ENCODE results near the gene TRH.
"Not testable (repeated sequence)": the region's sequence is repeated elsewhere in the genome, so short reads cannot be mapped to it uniquely, and the experiment has no call there.

The TRH gene

DNA sequence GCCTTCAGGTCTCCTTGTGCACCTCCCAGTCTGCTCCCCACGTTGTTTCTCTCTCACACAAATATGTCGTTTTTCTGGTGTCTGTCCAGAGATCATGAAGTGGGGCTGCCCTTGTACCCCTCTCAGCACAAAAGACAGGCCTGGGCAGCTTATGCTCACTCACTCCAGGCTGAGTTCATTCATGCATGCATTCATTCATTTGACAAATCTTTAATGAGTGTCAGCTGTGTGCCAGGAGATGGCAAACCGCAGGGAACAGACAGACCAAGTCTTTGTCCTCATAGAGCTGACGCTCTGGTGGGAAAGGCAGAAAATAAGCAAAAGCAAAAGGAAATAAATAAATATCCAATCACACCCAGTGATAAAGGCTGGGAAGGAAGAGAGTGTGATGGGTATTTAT lies 7.6 kb upstream of the TRH start:
- no peak for DNase-seq

- no peak for DNase-seq
Observed at GRCh38 chr3:129967761-129968160, 6.8 kb upstream of the TRH start.

GRCh38 chr3:129971351-129972052 lies 3.0 kb upstream of the TRH start:
- no peak for DNase-seq

DNA sequence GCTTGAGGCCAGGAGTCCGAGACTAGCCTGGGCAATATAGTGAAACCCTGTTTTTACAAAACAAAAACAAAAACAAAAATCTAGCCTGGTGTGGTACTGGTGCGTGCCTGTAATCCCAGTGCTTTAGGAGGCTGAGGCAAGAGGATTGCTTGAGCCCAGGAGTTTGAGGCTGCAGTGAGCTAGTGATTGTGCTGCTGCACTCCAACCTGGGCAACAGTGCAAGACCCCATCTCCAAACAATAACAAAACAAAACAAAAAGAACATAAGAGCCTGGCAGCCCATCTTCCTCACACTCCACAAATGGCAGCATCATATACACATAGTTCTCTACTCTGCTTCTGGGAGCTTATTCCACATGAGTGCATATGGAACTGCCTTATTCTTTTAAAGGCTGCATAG lies 2.2 kb upstream of the TRH start:
- no peak for DNase-seq

GRCh38 chr3:129973853-129974563 lies 512 bp upstream of the TRH start:
- DNase-seq: no peak

- no peak for DNase-seq
Observed at GRCh38 chr3:129974833-129975704, 549 bp downstream of the TRH start.

- DNase-seq: no peak
Observed at GRCh38 chr3:129975705-129976048, 1.2 kb downstream of the TRH start.

GRCh38 chr3:129976286-129976685 lies 1.8 kb downstream of the TRH start:
- no peak for DNase-seq

DNA sequence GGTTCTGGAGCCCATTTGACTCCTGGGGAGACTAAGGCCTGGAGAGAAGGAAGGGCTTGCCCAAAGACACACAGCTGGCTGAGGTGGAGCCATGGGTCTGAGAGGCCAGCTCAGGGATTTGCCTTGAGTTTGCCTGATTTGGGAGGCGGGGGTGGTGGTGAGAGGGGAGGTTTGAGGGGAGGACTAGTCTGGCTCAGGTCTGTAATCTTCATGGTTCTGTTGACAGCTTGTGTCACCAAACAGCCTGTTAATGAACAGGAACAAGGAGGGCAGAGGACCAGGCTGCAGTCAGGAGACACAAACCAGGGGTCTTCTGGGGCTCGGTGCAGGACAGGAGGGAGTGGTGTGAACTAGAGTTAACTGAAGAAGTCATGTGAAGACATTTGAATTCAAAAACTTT lies 3.6 kb downstream of the TRH start:
- no peak for DNase-seq

GRCh38 chr3:129979905-129980304 lies 5.4 kb downstream of the TRH start:
- DNase-seq: no peak

DNA sequence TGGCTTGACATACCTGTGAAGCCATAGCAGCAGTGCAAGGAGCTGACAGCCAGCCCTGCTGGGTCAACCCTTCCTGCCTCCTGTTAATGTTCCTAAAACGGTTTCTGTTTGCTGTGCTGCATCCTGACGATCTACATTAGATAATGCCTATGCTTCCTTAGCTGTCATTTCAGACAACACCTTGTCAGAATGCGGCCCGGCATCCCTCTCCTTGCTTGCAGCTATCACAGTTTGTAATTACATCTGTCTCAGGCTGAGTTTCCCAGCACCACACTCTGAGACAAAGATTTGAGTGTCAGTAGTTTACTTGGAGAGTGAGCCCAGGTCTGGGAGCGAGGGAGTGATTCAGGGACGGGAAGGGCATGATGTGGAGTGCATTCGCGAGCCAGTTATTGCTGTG lies 9.0 kb downstream of the TRH start:
- DNase-seq: no peak

DNA sequence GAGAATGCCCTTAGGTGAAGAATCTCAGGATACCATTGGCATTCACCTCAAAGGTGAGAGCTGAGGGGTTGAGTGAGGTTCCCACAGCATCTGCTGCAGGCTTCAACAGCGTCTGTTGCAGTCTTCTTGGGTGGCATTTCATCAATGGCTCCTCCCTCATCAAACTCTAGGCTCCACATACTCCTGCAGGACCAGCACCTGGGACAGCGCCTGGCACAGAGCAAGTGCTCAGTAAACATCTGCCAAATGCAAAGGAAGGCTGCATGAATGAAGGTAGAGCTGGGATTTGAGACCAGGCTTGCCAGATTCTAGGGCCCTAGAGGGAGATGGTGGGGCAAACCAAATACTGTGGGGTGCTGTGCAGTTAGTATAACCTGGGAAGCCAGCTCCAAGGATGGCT lies 9.6 kb downstream of the TRH start:
- no peak for DNase-seq

- DNase-seq: peak; percentile 32
Observed at GRCh38 chr3:129985113-129985512, 10.6 kb downstream of the TRH start.

GRCh38 chr3:129988429-129988828 lies 13.9 kb downstream of the TRH start:
- no peak for DNase-seq

DNA sequence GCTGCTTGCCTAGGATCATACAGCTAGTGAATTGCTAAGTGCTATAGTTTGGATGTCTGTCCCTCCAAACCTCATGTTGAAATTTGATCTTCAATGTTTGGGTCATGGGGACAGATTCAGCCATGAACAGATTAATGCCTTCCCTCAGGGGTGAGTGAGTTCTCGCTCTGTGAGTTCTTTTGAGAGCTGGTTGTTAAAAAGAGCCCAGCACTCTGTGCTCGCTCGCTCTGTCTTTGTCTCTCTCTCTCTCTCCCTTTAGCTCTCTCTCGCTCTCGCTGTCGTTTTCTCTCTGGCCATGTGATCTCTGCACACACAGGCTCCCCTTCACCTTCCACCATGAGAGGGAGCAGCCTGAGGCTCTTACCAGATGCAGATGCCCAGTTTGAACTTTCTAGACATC lies 14.9 kb downstream of the TRH start:
- no peak for DNase-seq

DNA sequence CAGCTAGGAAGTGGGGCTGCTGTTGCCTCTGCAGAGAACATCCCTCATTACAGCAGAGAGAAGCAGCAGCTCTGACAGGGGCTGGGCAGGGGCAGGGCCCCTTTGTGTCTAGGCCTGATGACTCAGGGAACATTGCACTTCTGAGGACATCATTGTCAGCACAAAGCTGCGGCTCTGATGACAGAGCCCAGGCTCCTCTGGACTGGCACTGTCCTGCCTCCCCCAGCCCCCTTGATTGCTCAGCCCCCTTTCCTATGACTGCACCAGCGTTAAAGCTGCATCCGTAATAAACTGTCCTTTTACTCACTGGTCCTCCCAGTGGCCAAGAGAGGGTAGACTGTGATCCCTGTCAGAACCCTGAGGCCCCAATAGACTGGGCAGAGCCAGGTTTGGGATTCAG lies 18.3 kb downstream of the TRH start:
- no peak for DNase-seq

DNA sequence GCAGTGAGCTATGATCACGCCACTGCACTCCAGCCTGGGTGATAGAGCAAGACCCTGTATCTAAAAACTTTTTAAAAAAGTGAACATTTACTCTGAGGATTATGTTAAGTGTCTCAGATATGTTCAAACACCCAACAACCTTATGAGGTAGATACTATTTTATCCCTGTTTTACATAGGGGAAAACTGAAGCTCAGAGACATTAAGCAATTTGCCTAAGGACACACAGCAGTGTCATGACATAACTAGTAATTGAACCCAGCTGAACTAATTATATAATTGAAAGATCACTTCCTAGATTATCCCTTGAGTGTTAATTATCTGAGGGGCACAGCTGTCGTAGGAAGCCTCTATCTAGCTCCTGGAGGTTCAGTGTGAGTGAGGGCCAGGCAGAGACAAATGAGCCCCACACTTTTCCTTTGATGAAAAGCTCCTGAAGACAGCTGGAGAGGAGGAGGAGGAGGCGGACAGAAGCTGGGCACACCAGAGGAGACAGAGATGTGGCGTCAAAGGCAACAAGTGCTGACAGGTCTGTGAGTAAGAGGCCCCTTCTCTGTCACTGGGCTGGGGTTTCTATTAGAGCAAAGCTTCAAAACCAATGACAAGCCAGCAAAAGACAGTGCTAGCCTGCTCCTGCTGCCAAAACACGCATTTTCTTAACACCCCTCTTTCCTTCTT lies 20.5 kb downstream of the TRH start:
- DNase-seq: no peak

GRCh38 chr3:129996073-129996472 lies 21.6 kb downstream of the TRH start:
- DNase-seq: no peak

DNA sequence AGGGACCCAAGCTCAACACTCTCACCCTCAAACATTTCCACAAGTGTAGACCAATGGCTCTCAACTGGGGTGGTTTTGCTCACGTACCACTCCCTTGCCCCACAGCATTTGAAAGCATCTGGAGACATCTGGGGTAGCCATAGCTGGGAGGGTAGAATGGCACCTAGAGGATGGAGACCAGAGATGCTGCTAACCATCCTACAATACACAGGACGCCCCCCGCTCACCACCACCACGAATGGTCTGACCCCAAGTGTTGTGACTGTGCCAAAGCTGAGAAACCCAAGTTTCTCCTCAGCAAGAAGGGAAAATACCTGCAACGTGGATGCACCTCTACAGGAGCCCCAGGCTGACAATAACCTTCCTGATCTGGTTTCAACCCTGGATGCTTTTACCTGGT lies 24.7 kb downstream of the TRH start:
- not testable (repeated sequence) for DNase-seq

- DNase-seq: not testable (repeated sequence)
Observed at GRCh38 chr3:130002666-130003598, 28.4 kb downstream of the TRH start.

- no peak for DNase-seq
Observed at GRCh38 chr3:130010556-130010955, 36.0 kb downstream of the TRH start.

DNA sequence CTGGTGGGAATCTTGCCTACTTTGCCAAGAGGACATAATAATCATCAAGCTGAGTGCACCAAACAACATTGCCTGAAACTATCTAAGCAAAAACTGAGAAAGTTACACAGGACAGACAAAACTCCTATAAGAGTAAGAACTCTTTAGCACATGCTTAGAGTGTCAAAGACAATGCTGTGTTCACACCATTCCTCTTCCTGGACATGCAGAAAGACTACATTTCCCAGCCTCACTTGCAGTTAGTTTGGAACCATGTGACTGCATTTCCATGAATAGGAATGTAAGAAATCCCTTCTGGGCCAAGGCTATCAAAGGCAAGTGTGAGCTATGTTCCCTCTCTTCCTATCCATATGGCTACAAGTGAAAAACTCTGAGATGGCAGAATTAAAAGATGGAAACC lies 37.6 kb downstream of the TRH start:
- DNase-seq: not testable (repeated sequence)

All from NCI-H2029 treated with DMSO at 0.1 percent for 48 hours (cell line).